Smooth muscle cell (in vitro differentiated cells): ENCODE measurements around the gene DNM3. TPM values are rescaled to one million over a fixed set of nuclear protein-coding genes. Genes with fewer than 3 reads are reported as not detected.
A peak's percentile ranks its signal among the peaks of the same experiment; 100 is the strongest.

Experiments
- DNase-seq: peaks from one replicate; lab custom pipeline; 2025; ENCODE audit not compliant: unreplicated experiment; lab: John Stamatoyannopoulos, UW
- H2AFZ ChIP-seq: fragments of 200-600 bp; sonication (generic); 2 replicates; pipeline ENCODE4 v1.6.0; 2016; ENCODE audit warnings: antibody characterized with exemption, low read depth, mild to moderate bottlenecking
- H3F3A ChIP-seq: fragments of 200-600 bp; sonication (generic); 2 replicates; pipeline ENCODE4 v1.6.0; 2017; ENCODE audit warnings: antibody characterized with exemption, low read depth
- H3K27ac ChIP-seq: fragments of 200-600 bp; sonication (generic); 2 replicates; pipeline ENCODE4 v1.5.1; 2016; ENCODE audit warnings: low read depth, mild to moderate bottlenecking
- H3K27me3 ChIP-seq: fragments of 200-600 bp; sonication (generic); 2 replicates; pipeline ENCODE4 v1.6.1; 2016; ENCODE audit warnings: low read depth, mild to moderate bottlenecking
- H3K36me3 ChIP-seq: fragments of 200-600 bp; sonication (generic); 2 replicates; pipeline ENCODE4 v1.5.1; 2016; ENCODE audit warnings: low read depth
- H3K4me1 ChIP-seq: fragments of 200-600 bp; sonication (generic); 2 replicates; pipeline ENCODE4 v1.5.1; 2016; ENCODE audit warnings: low read depth
- H3K4me2 ChIP-seq: fragments of 200-600 bp; sonication (generic); 2 replicates; pipeline ENCODE4 v1.6.0; 2016; ENCODE audit warnings: mild to moderate bottlenecking
- H3K4me3 ChIP-seq: fragments of 200-600 bp; sonication (generic); 2 replicates; pipeline ENCODE4 v1.5.1; 2016; ENCODE audit warnings: mild to moderate bottlenecking
- H3K79me2 ChIP-seq: fragments of 200-600 bp; sonication (generic); 2 replicates; pipeline ENCODE4 v1.6.0; 2016; ENCODE audit warnings: low read depth, mild to moderate bottlenecking
- H3K9ac ChIP-seq: fragments of 200-600 bp; sonication (generic); 2 replicates; pipeline ENCODE4 v1.6.0; 2016; ENCODE audit warnings: low read depth
- H3K9me3 ChIP-seq: fragments of 200-600 bp; sonication (generic); replicated peaks from 2 replicates; pipeline ENCODE4 v1.5.1; 2016; ENCODE audit warnings: low read depth
- H4K20me1 ChIP-seq: fragments of 200-600 bp; sonication (generic); 2 replicates; pipeline ENCODE4 v1.6.0; 2016; ENCODE audit warnings: low read depth
- WGBS: methylation state at CpG from one replicate; pipeline ENCODE4 v1.1.7; 2016; ENCODE audit warnings: low lambda C conversion rate; 5-methylcytosine and 5-hydroxymethylcytosine counted together
- polyA plus RNA-seq: library from polyadenylated mRNA; unstranded; fragments of >200 nt; fragmentation: Nextera tagmentation; extraction: Ambion mirVana; gene quantifications from 2 replicates; pipeline ENCODE4 v1.2.1, GENCODE V29; 2016
- total RNA-seq: library from RNA; depleted of rRNA; stranded (reverse); fragments of >200 nt; gene quantifications from 2 replicates; pipeline ENCODE4 v1.2.3, GENCODE V29; 2014
- TF ChIP-seq, protein P1 (sequence below): fragments of 200-600 bp; sonication (generic); IDR thresholded peaks from 2 replicates; pipeline ENCODE4 v1.5.1; 2017; ENCODE audit warnings: borderline replicate concordance, mild to moderate bottlenecking, antibody characterized with exemption; ENCODE audit not compliant: insufficient read depth, poor library complexity, severe bottlenecking

The DNM3 gene
- total and polyA plus RNA-seq, 2 experiments from 2014 or later, result 1.7 to 3.0 TPM

DNA sequence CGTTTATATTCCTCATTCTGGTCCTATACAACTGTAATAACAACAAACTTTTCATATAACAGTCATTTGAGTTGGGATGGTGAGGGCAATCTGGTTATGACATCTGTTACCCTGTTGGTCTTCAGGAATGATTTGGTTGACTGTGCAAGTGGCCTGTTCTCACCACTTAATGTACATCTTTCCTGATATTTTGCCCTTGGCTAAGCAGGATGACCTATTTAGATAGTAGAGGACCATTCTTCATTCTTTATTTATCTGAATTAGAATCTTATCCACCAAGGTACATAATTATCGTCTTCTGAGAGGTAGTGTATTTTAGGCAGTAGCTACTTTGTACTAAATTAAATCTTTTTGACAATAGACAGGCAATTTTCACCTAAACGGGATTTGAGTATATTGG, 154.3 kb downstream of the DNM3 start:
- no peak overlapping the region for H2AFZ ChIP-seq
- no peak overlapping the region for H3K9ac ChIP-seq
- H3K4me3 ChIP-seq, result no peak overlapping the region
- no peak overlapping the region for H3K4me2 ChIP-seq
- H4K20me1 ChIP-seq, result no peaks in the 10 kb centered on the region
- no peaks in the 10 kb centered on the region for H3K9me3 ChIP-seq
- no peaks in the 10 kb centered on the region for H3K27me3 ChIP-seq
- H3F3A ChIP-seq, result no peaks in the 10 kb centered on the region
- no peaks in the 10 kb centered on the region for H3K4me1 ChIP-seq
- WGBS, result 90% methylated on average over 3 of the region's 3 CpGs
- no peaks in the 10 kb centered on the region for H3K79me2 ChIP-seq
- H3K27ac ChIP-seq, result no peak overlapping the region
- TF ChIP-seq, protein P1, sequence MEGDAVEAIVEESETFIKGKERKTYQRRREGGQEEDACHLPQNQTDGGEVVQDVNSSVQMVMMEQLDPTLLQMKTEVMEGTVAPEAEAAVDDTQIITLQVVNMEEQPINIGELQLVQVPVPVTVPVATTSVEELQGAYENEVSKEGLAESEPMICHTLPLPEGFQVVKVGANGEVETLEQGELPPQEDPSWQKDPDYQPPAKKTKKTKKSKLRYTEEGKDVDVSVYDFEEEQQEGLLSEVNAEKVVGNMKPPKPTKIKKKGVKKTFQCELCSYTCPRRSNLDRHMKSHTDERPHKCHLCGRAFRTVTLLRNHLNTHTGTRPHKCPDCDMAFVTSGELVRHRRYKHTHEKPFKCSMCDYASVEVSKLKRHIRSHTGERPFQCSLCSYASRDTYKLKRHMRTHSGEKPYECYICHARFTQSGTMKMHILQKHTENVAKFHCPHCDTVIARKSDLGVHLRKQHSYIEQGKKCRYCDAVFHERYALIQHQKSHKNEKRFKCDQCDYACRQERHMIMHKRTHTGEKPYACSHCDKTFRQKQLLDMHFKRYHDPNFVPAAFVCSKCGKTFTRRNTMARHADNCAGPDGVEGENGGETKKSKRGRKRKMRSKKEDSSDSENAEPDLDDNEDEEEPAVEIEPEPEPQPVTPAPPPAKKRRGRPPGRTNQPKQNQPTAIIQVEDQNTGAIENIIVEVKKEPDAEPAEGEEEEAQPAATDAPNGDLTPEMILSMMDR, result no peak
- no peak for DNase-seq
- H3K36me3 ChIP-seq, result no peaks in the 10 kb centered on the region

DNA sequence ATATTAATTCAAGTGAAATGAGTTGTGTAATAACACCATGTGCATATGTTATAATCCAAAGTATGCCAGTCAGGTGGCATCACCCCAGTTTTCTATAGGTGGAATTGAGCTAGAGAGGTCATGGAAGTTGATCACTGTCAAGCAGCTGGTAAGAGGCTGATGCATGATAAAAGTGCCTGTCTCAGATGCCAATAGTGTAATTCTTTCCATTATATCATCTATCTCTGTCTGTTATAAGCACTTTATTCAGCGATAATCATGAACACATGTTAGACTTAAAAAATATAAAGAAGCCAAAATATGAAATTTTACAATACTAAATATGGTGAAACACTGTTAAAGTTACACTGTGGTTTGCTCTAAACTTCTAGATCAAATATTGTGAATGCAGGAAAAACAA, 156.6 kb downstream of the DNM3 start:
- WGBS, result 100% methylated on average over 1 of the region's 1 CpG
- H3K27me3 ChIP-seq, result no peaks in the 10 kb centered on the region

GRCh38 chr1:171998711-171999110, 157.4 kb downstream of the DNM3 start:
- no peak for DNase-seq
- no peaks in the 10 kb centered on the region for H3K9me3 ChIP-seq
- H3K27me3 ChIP-seq, result no peaks in the 10 kb centered on the region
- H3K79me2 ChIP-seq, result no peaks in the 10 kb centered on the region
- TF ChIP-seq, protein P1, result no peak
- H4K20me1 ChIP-seq, result no peaks in the 10 kb centered on the region
- WGBS, result 65% methylated on average over 2 of the region's 2 CpGs
- H2AFZ ChIP-seq, result no peak overlapping the region
- no peak overlapping the region for H3K9ac ChIP-seq
- H3K36me3 ChIP-seq, result no peaks in the 10 kb centered on the region
- H3K4me2 ChIP-seq, result no peak overlapping the region
- no peaks in the 10 kb centered on the region for H3F3A ChIP-seq
- no peak overlapping the region for H3K4me3 ChIP-seq
- no peaks in the 10 kb centered on the region for H3K4me1 ChIP-seq
- H3K27ac ChIP-seq, result peak overlapping the region; percentile 61

More for the DNA sequence above, 156.6 kb downstream of the DNM3 start:
- Histone ChIP-seq H3F3A (no peaks in the 10 kb centered on the region), H3K4me2 (no peak overlapping the region), H3K4me3 (no peak overlapping the region), H3K9ac (no peak overlapping the region), H3K9me3 (no peaks in the 10 kb centered on the region), H4K20me1 (no peaks in the 10 kb centered on the region), H3K36me3 (no peaks in the 10 kb centered on the region), H2AFZ (no peak overlapping the region), H3K4me1 (no peaks in the 10 kb centered on the region), H3K79me2 (no peaks in the 10 kb centered on the region), H3K27ac (no peak overlapping the region)
- no peak for DNase-seq
- TF ChIP-seq, protein P1, result no peak

DNA sequence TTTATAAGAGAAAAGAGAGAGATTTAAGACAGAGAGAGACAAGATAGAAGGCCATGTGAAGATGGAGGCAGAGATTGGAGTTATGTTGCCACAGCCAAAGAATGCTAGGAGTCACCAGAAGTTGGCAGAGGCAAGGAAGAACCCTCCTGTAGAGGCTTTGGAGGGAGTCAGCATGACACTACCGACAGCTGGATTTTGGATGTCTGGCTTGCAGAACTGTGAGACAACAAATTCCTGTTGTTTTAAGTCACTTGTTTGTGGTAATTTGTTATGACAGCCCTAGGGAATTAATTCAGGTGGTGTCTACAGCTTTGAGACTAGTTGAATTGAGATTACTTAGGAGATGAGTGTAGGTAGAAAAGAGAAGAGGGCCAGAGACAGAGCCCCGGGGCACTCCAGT, 158.5 kb downstream of the DNM3 start:
- no peak overlapping the region for H3K4me2 ChIP-seq
- no peaks in the 10 kb centered on the region for H3K4me1 ChIP-seq
- peak overlapping the region; percentile 61 for H3K27ac ChIP-seq
- H3K9me3 ChIP-seq, result no peaks in the 10 kb centered on the region
- no peaks in the 10 kb centered on the region for H3F3A ChIP-seq
- WGBS, result 60% methylated on average over 2 of the region's 2 CpGs
- H3K79me2 ChIP-seq, result no peaks in the 10 kb centered on the region
- TF ChIP-seq, protein P1, result no peak
- H3K27me3 ChIP-seq, result no peaks in the 10 kb centered on the region
- H2AFZ ChIP-seq, result no peak overlapping the region
- DNase-seq, result no peak
- H3K4me3 ChIP-seq, result no peak overlapping the region
- H3K36me3 ChIP-seq, result no peaks in the 10 kb centered on the region
- no peak overlapping the region for H3K9ac ChIP-seq
- H4K20me1 ChIP-seq, result no peaks in the 10 kb centered on the region
